DOHH2 (cell line): ENCODE measurements around the gene AVPR2.

Experiments used
- H3F3A ChIP-seq: fragments of 200-600 bp; sonication (generic), shearing (Covaris generic); 2 replicates; pipeline ENCODE4 v1.6.0; 2016; ENCODE audit warnings: antibody characterized with exemption, mild to moderate bottlenecking; ENCODE audit not compliant: control insufficient read depth, insufficient read depth
- H3K27ac ChIP-seq: fragments of 200-600 bp; sonication (generic); 2 replicates; pipeline ENCODE4 v1.5.1; 2014; ENCODE audit warnings: low read depth, mild to moderate bottlenecking, low read length, moderate library complexity
- H3K27me3 ChIP-seq: fragments of 200-600 bp; sonication (generic); 2 replicates; pipeline ENCODE4 v1.6.1; 2014; ENCODE audit warnings: mild to moderate bottlenecking, low read length, mixed read lengths; ENCODE audit not compliant: control insufficient read depth
- H3K36me3 ChIP-seq: fragments of 200-600 bp; sonication (generic); 2 replicates; pipeline ENCODE4 v1.6.1; 2014; ENCODE audit warnings: mild to moderate bottlenecking, low read length, moderate library complexity, mixed read lengths; ENCODE audit not compliant: control insufficient read depth
- H3K4me1 ChIP-seq: fragments of 200-600 bp; sonication (generic); 2 replicates; pipeline ENCODE4 v1.6.1; 2014; ENCODE audit warnings: mild to moderate bottlenecking, low read length, mixed read lengths; ENCODE audit not compliant: control insufficient read depth
- H3K4me2 ChIP-seq: fragments of 200-600 bp; sonication (generic); 2 replicates; pipeline ENCODE4 v1.6.0; 2014; ENCODE audit warnings: mild to moderate bottlenecking, low read length, moderate library complexity
- H3K4me3 ChIP-seq: fragments of 200-600 bp; sonication (generic); 2 replicates; pipeline ENCODE4 v1.5.1; 2014; ENCODE audit warnings: mild to moderate bottlenecking, low read length, mixed read lengths
- H3K79me2 ChIP-seq: fragments of 200-600 bp; sonication (generic); 2 replicates; pipeline ENCODE4 v1.6.1; 2014; ENCODE audit warnings: mild to moderate bottlenecking, low read length, mixed read lengths; ENCODE audit not compliant: control insufficient read depth
- H3K9me2 ChIP-seq: fragments of 200-600 bp; sonication (generic); replicated peaks from 2 replicates; pipeline ENCODE4 v1.6.1; 2014; ENCODE audit warnings: mild to moderate bottlenecking, low read length, mixed read lengths; ENCODE audit not compliant: control insufficient read depth
- H3K9me3 ChIP-seq: fragments of 200-600 bp; sonication (generic); 2 replicates; pipeline ENCODE4 v1.6.1; 2014; ENCODE audit warnings: antibody characterized with exemption, low read length, mixed read lengths; ENCODE audit not compliant: control insufficient read depth, insufficient read depth
- H4K20me1 ChIP-seq: fragments of 200-600 bp; sonication (generic); 2 replicates; pipeline ENCODE4 v1.6.0; 2014; ENCODE audit warnings: low read depth, mild to moderate bottlenecking, antibody characterized with exemption, low read length, moderate library complexity; ENCODE audit not compliant: control insufficient read depth, insufficient read depth
- EZH2phosphoT487 ChIP-seq: fragments of 200-600 bp; sonication (generic); IDR thresholded peaks from 2 replicates; pipeline ENCODE4 v1.6.1; 2017; ENCODE audit warnings: borderline replicate concordance, mild to moderate bottlenecking, antibody characterized with exemption, low read length, moderate library complexity, mixed read lengths
- TF ChIP-seq, protein P1 (sequence below): fragments of 200-600 bp; sonication (generic); IDR thresholded peaks from one replicate; pipeline ENCODE4 v1.5.1; 2014; ENCODE audit warnings: antibody characterized with exemption, mild to moderate bottlenecking, low read depth, low read length; ENCODE audit not compliant: poor library complexity, severe bottlenecking

The AVPR2 gene

GRCh38 chrX:153948847-153949805 is 44.7 kb downstream of the AVPR2 start:
- H3K4me3 ChIP-seq, result no peak overlapping the region
- TF ChIP-seq EZH2phosphoT487, result no peak
- TF ChIP-seq, protein P1, sequence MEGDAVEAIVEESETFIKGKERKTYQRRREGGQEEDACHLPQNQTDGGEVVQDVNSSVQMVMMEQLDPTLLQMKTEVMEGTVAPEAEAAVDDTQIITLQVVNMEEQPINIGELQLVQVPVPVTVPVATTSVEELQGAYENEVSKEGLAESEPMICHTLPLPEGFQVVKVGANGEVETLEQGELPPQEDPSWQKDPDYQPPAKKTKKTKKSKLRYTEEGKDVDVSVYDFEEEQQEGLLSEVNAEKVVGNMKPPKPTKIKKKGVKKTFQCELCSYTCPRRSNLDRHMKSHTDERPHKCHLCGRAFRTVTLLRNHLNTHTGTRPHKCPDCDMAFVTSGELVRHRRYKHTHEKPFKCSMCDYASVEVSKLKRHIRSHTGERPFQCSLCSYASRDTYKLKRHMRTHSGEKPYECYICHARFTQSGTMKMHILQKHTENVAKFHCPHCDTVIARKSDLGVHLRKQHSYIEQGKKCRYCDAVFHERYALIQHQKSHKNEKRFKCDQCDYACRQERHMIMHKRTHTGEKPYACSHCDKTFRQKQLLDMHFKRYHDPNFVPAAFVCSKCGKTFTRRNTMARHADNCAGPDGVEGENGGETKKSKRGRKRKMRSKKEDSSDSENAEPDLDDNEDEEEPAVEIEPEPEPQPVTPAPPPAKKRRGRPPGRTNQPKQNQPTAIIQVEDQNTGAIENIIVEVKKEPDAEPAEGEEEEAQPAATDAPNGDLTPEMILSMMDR, result no peak
- H3K27ac ChIP-seq, result no peak overlapping the region
- no peaks in the 10 kb centered on the region; the same call in 1 of the 2 replicates for H4K20me1 ChIP-seq
- H3K27me3 ChIP-seq, result no peaks in the 10 kb centered on the region
- peaks cover 5% of the 10 kb centered on the region; the same call in 1 of the 2 replicates for H3F3A ChIP-seq
- H3K79me2 ChIP-seq, result no peaks in the 10 kb centered on the region
- peaks cover 10% of the 10 kb centered on the region for H3K4me1 ChIP-seq
- no peaks in the 10 kb centered on the region for H3K9me2 ChIP-seq
- peaks cover 62% of the 10 kb centered on the region for H3K36me3 ChIP-seq
- H3K4me2 ChIP-seq, result no peak overlapping the region
- no peaks in the 10 kb centered on the region for H3K9me3 ChIP-seq

GRCh38 chrX:153950127-153950526 is 45.7 kb downstream of the AVPR2 start:
- Histone ChIP-seq H3K9me3 (no peaks in the 10 kb centered on the region), H3K79me2 (no peaks in the 10 kb centered on the region), H3K4me2 (no peak overlapping the region), H3K4me3 (no peak overlapping the region), H3K27ac (no peak overlapping the region), H4K20me1 (no peaks in the 10 kb centered on the region; the same call in 1 of the 2 replicates), H3K9me2 (no peaks in the 10 kb centered on the region), H3K4me1 (no peaks in the 10 kb centered on the region; the same call in 1 of the 2 replicates), H3K27me3 (no peaks in the 10 kb centered on the region), H3K36me3 (peaks cover 72% of the 10 kb centered on the region), H3F3A (peaks cover 5% of the 10 kb centered on the region; the same call in 1 of the 2 replicates)
- TF ChIP-seq, protein P1, result no peak
- TF ChIP-seq EZH2phosphoT487, result no peak

GRCh38 chrX:153951683-153952372 is 47.4 kb downstream of the AVPR2 start:
- H3K27ac ChIP-seq, result no peak overlapping the region
- peaks cover 83% of the 10 kb centered on the region for H3K36me3 ChIP-seq
- H3K9me2 ChIP-seq, result no peaks in the 10 kb centered on the region
- no peak overlapping the region for H3K4me3 ChIP-seq
- no peaks in the 10 kb centered on the region for H3K79me2 ChIP-seq
- no peaks in the 10 kb centered on the region for H3K4me1 ChIP-seq
- no peaks in the 10 kb centered on the region; the same call in 1 of the 2 replicates for H4K20me1 ChIP-seq
- no peaks in the 10 kb centered on the region for H3K9me3 ChIP-seq
- H3K27me3 ChIP-seq, result no peaks in the 10 kb centered on the region
- TF ChIP-seq, protein P1, result no peak
- no peak for TF ChIP-seq EZH2phosphoT487
- H3F3A ChIP-seq, result peaks cover 5% of the 10 kb centered on the region; the same call in 1 of the 2 replicates
- no peak overlapping the region for H3K4me2 ChIP-seq
